ENCODE results near the gene CKMT2. TPM values are rescaled to one million over a fixed set of nuclear protein-coding genes. Genes with fewer than 3 reads are reported as not detected.

CKMT2 gene
- total RNA-seq, 3 donors from 2014 or later: 1.1 to 1.7 (median 1.6) TPM

DNA sequence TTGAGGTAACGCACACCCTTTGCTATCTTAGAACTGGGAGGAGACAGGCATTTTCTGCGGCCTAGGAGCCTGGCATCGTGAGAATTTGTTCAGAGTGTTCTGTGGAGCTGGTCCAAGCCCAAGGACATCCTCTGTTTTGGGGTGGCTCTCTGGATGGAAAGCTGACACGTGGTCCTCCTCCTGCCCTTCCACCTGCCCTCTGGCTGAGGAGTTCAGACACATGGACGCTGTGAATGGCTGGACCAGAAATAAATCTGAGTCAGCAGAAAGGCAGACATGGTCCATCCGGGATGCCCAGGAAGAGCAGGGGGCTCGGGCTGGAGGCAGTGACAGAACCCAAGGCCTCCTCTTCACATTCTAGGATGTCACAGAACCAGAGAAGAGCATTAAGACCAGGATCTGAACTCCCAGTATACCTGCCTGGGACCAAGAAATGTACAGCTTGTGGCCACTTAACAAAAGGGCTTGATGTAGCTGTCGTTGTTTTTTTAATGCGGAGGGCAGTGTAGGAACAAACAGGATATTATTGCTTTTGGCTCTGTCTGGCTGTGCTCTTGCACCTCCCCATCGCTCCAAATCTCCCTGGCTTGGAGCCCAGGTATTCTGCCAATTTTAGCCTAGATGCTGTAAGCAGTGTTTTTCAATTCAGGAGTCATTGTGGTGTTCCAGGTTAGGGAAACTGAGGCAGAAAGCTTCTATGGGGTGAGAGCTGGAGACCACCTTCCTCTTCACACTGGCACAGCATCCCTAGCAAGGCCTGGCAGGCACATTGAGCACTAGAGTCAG is 2.4 kb downstream of the CKMT2 start:
- Histone ChIP-seq H3K4me1 (ENCODE audit: low read depth) (peaks cover 7% of the 10 kb centered on the region), H3K9me3 (no peaks in the 10 kb centered on the region), H3K36me3 (ENCODE audit: low read depth) (no peaks in the 10 kb centered on the region), H3K4me3 (no peak overlapping the region)
- intact Hi-C loops (cut with DNase I, micrococcal nuclease): no loop called here
- ATAC-seq (no peak), DNase-seq (no peak)
- TF ChIP-seq, protein P1, sequence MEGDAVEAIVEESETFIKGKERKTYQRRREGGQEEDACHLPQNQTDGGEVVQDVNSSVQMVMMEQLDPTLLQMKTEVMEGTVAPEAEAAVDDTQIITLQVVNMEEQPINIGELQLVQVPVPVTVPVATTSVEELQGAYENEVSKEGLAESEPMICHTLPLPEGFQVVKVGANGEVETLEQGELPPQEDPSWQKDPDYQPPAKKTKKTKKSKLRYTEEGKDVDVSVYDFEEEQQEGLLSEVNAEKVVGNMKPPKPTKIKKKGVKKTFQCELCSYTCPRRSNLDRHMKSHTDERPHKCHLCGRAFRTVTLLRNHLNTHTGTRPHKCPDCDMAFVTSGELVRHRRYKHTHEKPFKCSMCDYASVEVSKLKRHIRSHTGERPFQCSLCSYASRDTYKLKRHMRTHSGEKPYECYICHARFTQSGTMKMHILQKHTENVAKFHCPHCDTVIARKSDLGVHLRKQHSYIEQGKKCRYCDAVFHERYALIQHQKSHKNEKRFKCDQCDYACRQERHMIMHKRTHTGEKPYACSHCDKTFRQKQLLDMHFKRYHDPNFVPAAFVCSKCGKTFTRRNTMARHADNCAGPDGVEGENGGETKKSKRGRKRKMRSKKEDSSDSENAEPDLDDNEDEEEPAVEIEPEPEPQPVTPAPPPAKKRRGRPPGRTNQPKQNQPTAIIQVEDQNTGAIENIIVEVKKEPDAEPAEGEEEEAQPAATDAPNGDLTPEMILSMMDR (IDR thresholded peaks at IDR 0.05): no peak

DNA sequence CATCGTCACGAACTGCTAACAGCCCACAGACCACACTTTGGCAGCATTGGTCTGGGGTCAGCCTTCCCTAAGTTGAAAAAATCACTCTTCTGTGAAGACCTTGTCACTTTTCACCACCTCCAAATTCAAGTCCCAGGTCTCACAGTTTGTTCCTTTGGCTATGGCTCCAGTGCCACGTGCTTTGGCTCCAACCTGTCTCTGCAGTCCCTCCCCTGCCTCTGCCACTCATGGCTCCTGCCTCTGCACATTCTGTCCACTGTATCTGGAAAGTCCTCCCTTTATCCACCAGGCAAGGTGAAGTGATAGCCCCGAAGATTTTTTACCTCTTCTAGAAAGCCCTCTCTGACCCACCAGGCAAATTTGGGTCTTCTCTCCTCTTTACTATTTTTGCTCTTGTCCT is 5.3 kb downstream of the CKMT2 start:
- Histone ChIP-seq H3K4me3 (no peak overlapping the region), H3K4me1 (ENCODE audit: low read depth) (peaks cover 2% of the 10 kb centered on the region), H3K9me3 (no peaks in the 10 kb centered on the region), H3K36me3 (ENCODE audit: low read depth) (no peaks in the 10 kb centered on the region)
- intact Hi-C loops (cut with DNase I, micrococcal nuclease): no loop called here
- TF ChIP-seq, protein P1 (IDR thresholded peaks at IDR 0.05): no peak
- DNase-seq (no peak), ATAC-seq (no peak)

DNA sequence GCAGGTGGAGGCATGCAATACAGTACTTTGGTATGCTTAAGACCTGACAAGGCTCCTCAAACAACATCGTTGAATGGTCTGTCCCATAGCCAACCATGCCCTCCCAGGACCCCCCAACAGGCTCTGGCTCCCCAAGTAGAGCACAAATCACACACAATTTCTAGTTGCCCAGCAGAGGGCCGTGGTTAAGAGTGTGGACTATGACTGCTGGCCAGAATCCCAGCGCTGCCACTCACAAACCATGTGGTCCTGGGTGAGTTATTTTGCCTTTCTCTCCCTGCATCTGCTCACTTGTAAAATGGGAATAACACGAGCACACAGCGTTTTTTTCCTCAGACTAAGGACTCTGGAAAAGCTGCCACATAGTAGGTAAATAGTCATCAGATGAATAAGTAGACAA is 6.5 kb downstream of the CKMT2 start:
- DNase-seq (no peak), ATAC-seq (no peak)
- H3K4me1 ChIP-seq (ENCODE audit: low read depth): no peaks in the 10 kb centered on the region
- no peaks in the 10 kb centered on the region for H3K36me3 ChIP-seq (ENCODE audit: low read depth)
- no peaks in the 10 kb centered on the region for H3K9me3 ChIP-seq
- H3K4me3 ChIP-seq: no peak overlapping the region
- intact Hi-C loops (cut with DNase I, micrococcal nuclease): no loop called here
- TF ChIP-seq, protein P1 (IDR thresholded peaks at IDR 0.05): no peak

DNA sequence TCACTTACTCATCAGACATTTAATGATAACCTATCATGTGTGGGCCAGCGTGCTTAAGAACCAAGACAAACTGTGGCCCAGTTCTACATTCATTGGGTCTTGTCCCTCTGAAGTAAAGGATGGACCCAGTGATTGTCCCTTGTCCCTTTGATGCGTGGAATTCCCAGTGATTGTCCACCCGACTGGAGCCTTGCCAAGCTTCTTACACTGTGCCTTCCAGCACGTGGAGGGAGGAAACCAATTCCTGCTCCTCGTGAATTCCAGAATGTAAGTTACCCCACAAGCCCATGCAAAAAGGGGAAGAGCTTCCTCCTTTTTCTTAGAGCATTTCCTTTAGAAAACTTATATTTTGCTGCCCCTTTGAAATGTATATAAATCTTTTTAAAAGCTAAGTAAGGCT is 7.9 kb downstream of the CKMT2 start:
- no peaks in the 10 kb centered on the region for H3K4me1 ChIP-seq (ENCODE audit: low read depth)
- no peaks in the 10 kb centered on the region for H3K9me3 ChIP-seq
- intact Hi-C loops (cut with DNase I, micrococcal nuclease): no loop called here
- ATAC-seq (no peak), DNase-seq (no peak)
- TF ChIP-seq, protein P1 (IDR thresholded peaks at IDR 0.05): no peak
- H3K4me3 ChIP-seq: no peak overlapping the region
- no peaks in the 10 kb centered on the region for H3K36me3 ChIP-seq (ENCODE audit: low read depth)

DNA sequence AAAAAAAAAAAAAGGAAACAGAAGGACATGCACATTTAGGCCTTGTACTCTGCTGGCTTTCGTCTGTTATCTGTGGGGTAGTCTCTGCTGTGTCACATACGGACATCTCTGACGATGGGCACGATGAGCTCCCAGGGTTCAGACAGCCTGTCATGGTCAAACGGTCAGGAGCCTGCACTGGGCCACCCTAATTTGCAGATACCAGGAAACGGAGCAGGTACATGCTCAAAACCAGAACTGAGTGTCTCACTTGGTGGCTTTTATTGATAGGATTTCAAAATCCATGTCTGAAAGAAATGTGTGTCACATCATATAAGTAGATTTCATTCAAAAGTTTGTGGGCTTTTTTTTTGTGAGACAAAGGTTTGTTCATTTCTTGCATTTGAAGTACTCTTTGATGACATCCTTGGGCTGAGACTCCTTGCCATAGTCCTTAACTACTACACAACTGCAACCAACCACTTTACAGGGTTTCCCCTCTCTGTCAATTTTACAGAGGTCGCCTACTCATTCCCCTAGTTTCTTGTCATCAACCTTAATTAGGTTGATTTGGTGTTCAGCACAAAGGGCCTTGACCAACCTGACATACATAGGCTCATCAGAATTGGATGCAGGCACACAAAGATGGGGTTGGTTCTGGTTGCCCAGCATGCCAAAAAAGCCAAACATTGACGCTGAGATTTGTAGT is 9.0 kb downstream of the CKMT2 start:
- intact Hi-C loops (cut with DNase I, micrococcal nuclease): no loop called here

More for the DNA sequence above, 9.0 kb downstream of the CKMT2 start:
- DNase-seq: no peak
- no peak for ATAC-seq
- no peaks in the 10 kb centered on the region for H3K36me3 ChIP-seq (ENCODE audit: low read depth)
- H3K9me3 ChIP-seq: no peaks in the 10 kb centered on the region
- TF ChIP-seq, protein P1 (IDR thresholded peaks at IDR 0.05): no peak
- no peaks in the 10 kb centered on the region for H3K4me1 ChIP-seq (ENCODE audit: low read depth)
- no peak overlapping the region for H3K4me3 ChIP-seq
